OCI-LY3 (cell line): ENCODE results near the gene SPSB4.

Source experiments
- EZH2phosphoT487 ChIP-seq: fragments of 200-600 bp; shearing (Covaris generic); IDR thresholded peaks from 2 replicates; pipeline ENCODE4 v1.6.1; 2018; ENCODE audit warnings: antibody characterized with exemption, mixed run types, low read depth
- TF ChIP-seq, protein P1 (sequence below): fragments of 200-600, 300-600 bp; sonication (generic); IDR thresholded peaks from 2 replicates; pipeline ENCODE4 v1.5.1; 2014; ENCODE audit warnings: antibody characterized with exemption, low read length, low read depth

- TF ChIP-seq, protein P1, sequence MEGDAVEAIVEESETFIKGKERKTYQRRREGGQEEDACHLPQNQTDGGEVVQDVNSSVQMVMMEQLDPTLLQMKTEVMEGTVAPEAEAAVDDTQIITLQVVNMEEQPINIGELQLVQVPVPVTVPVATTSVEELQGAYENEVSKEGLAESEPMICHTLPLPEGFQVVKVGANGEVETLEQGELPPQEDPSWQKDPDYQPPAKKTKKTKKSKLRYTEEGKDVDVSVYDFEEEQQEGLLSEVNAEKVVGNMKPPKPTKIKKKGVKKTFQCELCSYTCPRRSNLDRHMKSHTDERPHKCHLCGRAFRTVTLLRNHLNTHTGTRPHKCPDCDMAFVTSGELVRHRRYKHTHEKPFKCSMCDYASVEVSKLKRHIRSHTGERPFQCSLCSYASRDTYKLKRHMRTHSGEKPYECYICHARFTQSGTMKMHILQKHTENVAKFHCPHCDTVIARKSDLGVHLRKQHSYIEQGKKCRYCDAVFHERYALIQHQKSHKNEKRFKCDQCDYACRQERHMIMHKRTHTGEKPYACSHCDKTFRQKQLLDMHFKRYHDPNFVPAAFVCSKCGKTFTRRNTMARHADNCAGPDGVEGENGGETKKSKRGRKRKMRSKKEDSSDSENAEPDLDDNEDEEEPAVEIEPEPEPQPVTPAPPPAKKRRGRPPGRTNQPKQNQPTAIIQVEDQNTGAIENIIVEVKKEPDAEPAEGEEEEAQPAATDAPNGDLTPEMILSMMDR, result no peak
- TF ChIP-seq EZH2phosphoT487, result no peak
These were observed 5.6 kb downstream of the SPSB4 start for GRCh38 chr3:141056751-141057171.
